SH-SY5Y (cell line): ENCODE data around the gene C6orf58.

Experiments
- GATA2 ChIP-seq: IDR thresholded peaks from 2 replicates; pipeline ENCODE4 v1.6.1; 2011; ENCODE audit warnings: mild to moderate bottlenecking, low read depth, low read length
- GATA3 ChIP-seq: IDR thresholded peaks from 2 replicates; pipeline ENCODE4 v1.6.1; 2011; ENCODE audit warnings: low read depth, mild to moderate bottlenecking, low read length, moderate library complexity

GRCh38 chr6:127587875-127588274 lies 10.9 kb downstream of the C6orf58 start:
- no peak for TF ChIP-seq GATA2
- no peak for TF ChIP-seq GATA3
